Endodermal cell (in vitro differentiated cells): ENCODE measurements around the gene KAT2A. TPM values are rescaled to one million over a fixed set of nuclear protein-coding genes. Genes with fewer than 3 reads are reported as not detected.
A peak's percentile ranks its signal among the peaks of the same experiment; 100 is the strongest.

ENCODE experiments used
- DNase-seq: peaks from one replicate; pipeline ENCODE4 v3.0.0-alpha.2; 2017
- H3K27ac ChIP-seq: 2 replicates; pipeline ENCODE4 v1.5.1; 2013; ENCODE audit warnings: mild to moderate bottlenecking, low read depth, low read length, moderate library complexity
- H3K27me3 ChIP-seq: 2 replicates; pipeline ENCODE4 v1.6.1; 2013; ENCODE audit warnings: mild to moderate bottlenecking, low read length, moderate library complexity; ENCODE audit not compliant: insufficient read depth, control insufficient read depth, poor library complexity, severe bottlenecking
- H3K36me3 ChIP-seq: 2 replicates; pipeline ENCODE4 v1.7.0; 2013; ENCODE audit warnings: mild to moderate bottlenecking, low read length, moderate library complexity; ENCODE audit not compliant: control insufficient read depth, insufficient read depth
- H3K4me1 ChIP-seq: one replicate; pipeline ENCODE4 v1.7.0; 2013; ENCODE audit warnings: low read length; ENCODE audit not compliant: control insufficient read depth, insufficient read depth
- H3K4me3 ChIP-seq: 2 replicates; pipeline ENCODE4 v1.5.1; 2013; ENCODE audit warnings: mild to moderate bottlenecking, low read length, moderate library complexity
- H3K9ac ChIP-seq: 2 replicates; pipeline ENCODE4 v1.6.1; 2013; ENCODE audit warnings: mild to moderate bottlenecking, low read length, moderate library complexity; ENCODE audit not compliant: poor library complexity, severe bottlenecking; ENCODE audit errors: extremely low read depth
- H3K9me3 ChIP-seq: 2 replicates; pipeline ENCODE4 v1.6.1; 2013; ENCODE audit warnings: mild to moderate bottlenecking, low read length, moderate library complexity; ENCODE audit not compliant: control insufficient read depth
- H3K27ac Mint-ChIP-seq: 2 replicates; pipeline ENCODE4 v1.8.0; 2020; ENCODE audit warnings: mixed read lengths
- H3K27me3 Mint-ChIP-seq: 2 replicates; pipeline ENCODE4 v1.8.0; 2021; ENCODE audit warnings: mild to moderate bottlenecking, mixed read lengths; ENCODE audit not compliant: insufficient read depth
- H3K36me3 Mint-ChIP-seq: 2 replicates; pipeline ENCODE4 v1.8.0; 2020; ENCODE audit warnings: low read depth, mixed read lengths
- H3K4me1 Mint-ChIP-seq: 2 replicates; pipeline ENCODE4 v1.8.0; 2020; ENCODE audit warnings: mixed read lengths
- H3K4me3 Mint-ChIP-seq: 2 replicates; pipeline ENCODE4 v1.8.0; 2020; ENCODE audit warnings: mild to moderate bottlenecking, moderate library complexity, mixed read lengths
- H3K9me3 Mint-ChIP-seq: 2 replicates; pipeline ENCODE4 v1.8.0; 2020; ENCODE audit warnings: mild to moderate bottlenecking, mixed read lengths
- CTCF ChIP-seq: fragments of 200-600 bp; sonication (generic); conservative IDR thresholded peaks from 2 replicates; pipeline ENCODE4 v1.5.0; 2021; ENCODE audit warnings: antibody characterized with exemption, mild to moderate bottlenecking
- WGBS, 2 experiments: methylation state at CpG; one replicate each; pipeline versions ENCODE4 v1.1.5 to v1.1.7; 2013; ENCODE audit warnings: missing lambda C conversion rate in 2 of 2, mixed read lengths in 1 of 2; ENCODE audit not compliant: insufficient coverage in 1 of 2, insufficient read length in 1 of 2; 5-methylcytosine and 5-hydroxymethylcytosine counted together
- total RNA-seq, 2 donors: library from RNA; stranded (reverse); fragmentation: NEBNext Ultra II Directional in 1 of 2; extraction: Animal tissue kit (Norgen Biotek cat#: 25700) in 1 of 2; gene quantifications; 2 replicates in 1 of 2; 3 replicates in 1 of 2; pipeline ENCODE4 v1.2.1, GENCODE V29; 2021

The KAT2A gene
- total RNA-seq, 2 donors from 2014 or later, result 48.0 to 57.6 TPM

- no peaks in the 10 kb centered on the region for H3K9me3 Mint-ChIP-seq
- Histone ChIP-seq H3K27ac (no peak overlapping the region), H3K9ac (no peak overlapping the region), H3K36me3 (peaks cover 42% of the 10 kb centered on the region), H3K4me1 (peaks cover 31% of the 10 kb centered on the region), H3K27me3 (no peaks in the 10 kb centered on the region), H3K9me3 (no peaks in the 10 kb centered on the region), H3K4me3 (no peak overlapping the region)
- no peaks in the 10 kb centered on the region for H3K27me3 Mint-ChIP-seq
- DNase-seq, result no peak
- H3K27ac Mint-ChIP-seq, result peak overlapping the region; percentile 88
- H3K4me1 Mint-ChIP-seq, result peaks cover 58% of the 10 kb centered on the region
- no peak for TF ChIP-seq CTCF
- H3K36me3 Mint-ChIP-seq, result peaks cover 16% of the 10 kb centered on the region
- no peak overlapping the region for H3K4me3 Mint-ChIP-seq
- WGBS, 2 experiments, result 93 to 96% methylated on average over 2 to 3 of the region's 3 CpGs
Observed at GRCh38 chr17:42136654-42137051, 15.5 kb upstream of the KAT2A start.

- DNase-seq, result peak; percentile 86
- WGBS, 2 experiments, result 84 to 90% methylated on average over 9 to 15 of the region's 15 CpGs
- no peaks in the 10 kb centered on the region for H3K9me3 Mint-ChIP-seq
- peak overlapping the region; percentile 9 for H3K4me3 Mint-ChIP-seq
- peaks cover 40% of the 10 kb centered on the region for H3K36me3 ChIP-seq
- no peak overlapping the region for H3K4me3 ChIP-seq
- H3K27ac ChIP-seq, result no peak overlapping the region
- H3K9me3 ChIP-seq, result no peaks in the 10 kb centered on the region
- TF ChIP-seq CTCF, result no peak
- no peaks in the 10 kb centered on the region for H3K27me3 ChIP-seq
- peaks cover 31% of the 10 kb centered on the region for H3K4me1 ChIP-seq
- no peaks in the 10 kb centered on the region for H3K27me3 Mint-ChIP-seq
- peaks cover 12% of the 10 kb centered on the region for H3K36me3 Mint-ChIP-seq
- peak overlapping the region; percentile 33 for H3K9ac ChIP-seq
- peak overlapping the region; percentile 88 for H3K27ac Mint-ChIP-seq
- H3K4me1 Mint-ChIP-seq, result peaks cover 61% of the 10 kb centered on the region
Observed at GRCh38 chr17:42135664-42136653, 14.8 kb upstream of the KAT2A start.

- Mint-ChIP-seq H3K27me3 (no peaks in the 10 kb centered on the region), H3K4me1 (peaks cover 64% of the 10 kb centered on the region), H3K9me3 (no peaks in the 10 kb centered on the region), H3K36me3 (peaks cover 16% of the 10 kb centered on the region), H3K4me3 (no peak overlapping the region), H3K27ac (peak overlapping the region; percentile 88)
- Histone ChIP-seq H3K9ac (peak overlapping the region; percentile 33), H3K9me3 (no peaks in the 10 kb centered on the region), H3K4me3 (no peak overlapping the region), H3K4me1 (peaks cover 31% of the 10 kb centered on the region), H3K27me3 (no peaks in the 10 kb centered on the region), H3K27ac (no peak overlapping the region), H3K36me3 (peaks cover 46% of the 10 kb centered on the region)
- DNase-seq, result no peak
- no peak for TF ChIP-seq CTCF
- 92 to 97% methylated on average over 5 to 6 of the region's 6 CpGs for WGBS, 2 experiments
Observed at GRCh38 chr17:42135151-42135550, 14.0 kb upstream of the KAT2A start.
